HepG2 (cell line): Measurements from ENCODE around the gene PIP5K1C. TPM values are rescaled to one million over a fixed set of nuclear protein-coding genes. Genes with fewer than 3 reads are reported as not detected.

Source experiments
- ATAC-seq: fragments of 200-7000 bp; cut with Tn5 transposase; 3 replicates; pipeline ENCODE4 v1.9.1; 2020; ENCODE audit warnings: mild to moderate bottlenecking, moderate library complexity
- BruUV-seq: library from RNA; stranded (reverse); fragments of 400-500 nt; replicated peaks from 2 replicates; lab custom pipeline; 2021; lab: Mats Ljungman, UMichigan
- CTCF ChIA-PET: fragments of 300-600 bp; formaldehyde crosslinking; extraction: SDS; loops from one replicate; lab custom pipeline; 2021; ENCODE audit warnings: low total read pairs, inconsistent platforms, low intra/inter-chr PET ratio; lab: Yijun Ruan, JAX
- POLR2A ChIA-PET: fragments of 350-600 bp; sonication (Branson Sonifier 250); formaldehyde crosslinking; loops from one replicate; lab custom pipeline; 2020; ENCODE audit warnings: antibody characterized with exemption, inconsistent platforms; lab: Yijun Ruan, JAX
- DNase-seq: peaks from one replicate; pipeline ENCODE4 v3.0.0-alpha.2; 2015; ENCODE audit warnings: low spot score
- FAIRE-seq: peaks from 3 replicates; lab custom pipeline; 2011; peaks lifted over from hg19 to GRCh38; lab: Jason Lieb, UNC
- H2AFZ ChIP-seq: one replicate; pipeline ENCODE4 v1.6.1; 2011; ENCODE audit warnings: low read length, inconsistent platforms
- H3K27ac ChIP-seq: fragments of 300-600 bp; 3 replicates; pipeline ENCODE4 v1.8.0; 2011; ENCODE audit warnings: mixed run types, mild to moderate bottlenecking, mixed read lengths, low read length, inconsistent platforms; ENCODE audit not compliant: insufficient read depth; ENCODE audit errors: extremely low read length
- H3K27me3 ChIP-seq, 2 experiments: fragments of 200-600 bp in 1 of 2; 2 replicates in 1 of 2; 3 replicates in 1 of 2; pipeline versions ENCODE4 v1.6.0 to v1.8.0; 2011; ENCODE audit warnings: low read length in 2 of 2, mild to moderate bottlenecking in 2 of 2, moderate library complexity in 2 of 2, inconsistent platforms in 1 of 2; ENCODE audit not compliant: insufficient read depth in 2 of 2, control insufficient read depth in 1 of 2
- H3K36me3 ChIP-seq, 2 experiments: fragments of 200-600 bp in 1 of 2; replicated peaks in 1 of 2; 2 replicates in 1 of 2; 3 replicates in 1 of 2; pipeline versions ENCODE4 v1.5.1 to v1.8.0; 2011; ENCODE audit warnings: low read length in 2 of 2, inconsistent platforms in 1 of 2; ENCODE audit not compliant: insufficient read depth in 2 of 2, control insufficient read depth in 1 of 2
- H3K4me1 ChIP-seq: 2 replicates; pipeline ENCODE4 v1.5.1; 2012; ENCODE audit warnings: low read length, inconsistent platforms; ENCODE audit not compliant: insufficient read depth
- H3K4me2 ChIP-seq: 2 replicates; pipeline ENCODE4 v1.6.0; 2011; ENCODE audit warnings: low read depth, low read length, inconsistent platforms
- H3K4me3 ChIP-seq, 3 experiments: fragments of 200-600 bp in 1 of 3; sonication (generic), shearing (Covaris generic) in 1 of 3; replicated peaks in 1 of 3; 2 replicates each; pipeline ENCODE4 v1.5.1; 2011 to 2016; ENCODE audit warnings: low read length in 3 of 3, inconsistent platforms in 2 of 3, low read depth in 2 of 3, mild to moderate bottlenecking in 2 of 3, control low read depth in 1 of 3, mixed read lengths in 1 of 3; ENCODE audit not compliant: insufficient read depth in 1 of 3
- H3K79me2 ChIP-seq: one replicate; pipeline ENCODE4 v1.6.1; 2011; ENCODE audit warnings: low read length, inconsistent platforms; ENCODE audit not compliant: insufficient read depth
- H3K9ac ChIP-seq: 2 replicates; pipeline ENCODE4 v1.6.0; 2011; ENCODE audit warnings: mild to moderate bottlenecking, low read depth, low read length, inconsistent platforms; ENCODE audit not compliant: insufficient read depth
- H3K9me3 ChIP-seq: 2 replicates; pipeline ENCODE4 v1.5.1; 2012; ENCODE audit warnings: mild to moderate bottlenecking, low read length
- H4K20me1 ChIP-seq: 2 replicates; pipeline ENCODE4 v1.6.0; 2011; ENCODE audit warnings: inconsistent platforms, mild to moderate bottlenecking, low read length, moderate library complexity; ENCODE audit not compliant: insufficient read depth
- HNF4G ChIP-seq, 2 experiments: sonication (generic) in 1 of 2; formaldehyde crosslinking in 1 of 2; IDR thresholded peaks; 2 replicates each; pipeline versions ENCODE4 v1.4.0 to v1.6.1; 2011 to 2020; ENCODE audit warnings: borderline replicate concordance in 2 of 2, low read depth in 2 of 2, mild to moderate bottlenecking in 2 of 2, low read length in 1 of 2, missing genetic modification reagents in 1 of 2, moderate library complexity in 1 of 2
- KAT2B ChIP-seq: fragments of 150-350 bp; IDR thresholded peaks from 2 replicates; pipeline ENCODE4 v1.6.1; 2014; ENCODE audit warnings: low read depth, low read length, borderline replicate concordance
- KLF16 ChIP-seq, 2 experiments: sonication (generic) in 1 of 2; formaldehyde crosslinking in 1 of 2; IDR thresholded peaks; 2 replicates each; pipeline versions ENCODE4 v1.6.1 to v1.8.0; 2016 to 2023; ENCODE audit warnings: missing genetic modification reagents in 2 of 2, missing compliant biosample characterization in 1 of 2
- MEIS2 ChIP-seq: sonication (generic); formaldehyde crosslinking; IDR thresholded peaks from 2 replicates; pipeline ENCODE4 v1.9.0; 2021; ENCODE audit warnings: mild to moderate bottlenecking, missing genetic modification reagents
- MLXIP ChIP-seq: sonication (generic); formaldehyde crosslinking; IDR thresholded peaks from 2 replicates; pipeline ENCODE4 v1.9.0; 2021; ENCODE audit warnings: missing genetic modification reagents, borderline replicate concordance
- NFAT5 ChIP-seq: sonication (generic); formaldehyde crosslinking; IDR thresholded peaks from 2 replicates; pipeline ENCODE4 v1.4.0; 2020; ENCODE audit warnings: missing genetic modification reagents
- PHF5A ChIP-seq: IDR thresholded peaks from one replicate; pipeline ENCODE4 v1.6.1; 2018; ENCODE audit warnings: low read depth, missing genetic modification reagents; ENCODE audit not compliant: unreplicated experiment
- PRMT3 ChIP-seq: sonication (generic); formaldehyde crosslinking; IDR thresholded peaks from 2 replicates; pipeline ENCODE4 v1.8.1; 2022; ENCODE audit warnings: low read depth, mild to moderate bottlenecking, moderate library complexity, missing genetic modification reagents, borderline replicate concordance
- RBM39 ChIP-seq: fragments of 200-400 bp; formaldehyde crosslinking; IDR thresholded peaks from one replicate; pipeline ENCODE4 v1.6.1; 2018; ENCODE audit warnings: antibody characterized with exemption, mild to moderate bottlenecking, low read depth, low read length; ENCODE audit not compliant: poor library complexity, severe bottlenecking
- ZBTB42 ChIP-seq: sonication (generic); formaldehyde crosslinking; IDR thresholded peaks from 2 replicates; pipeline ENCODE4 v1.5.0; 2020; ENCODE audit warnings: mild to moderate bottlenecking, missing genetic modification reagents
- ZNF207 ChIP-seq: fragments of 450-650 bp; IDR thresholded peaks from 2 replicates; pipeline ENCODE4 v1.6.1; 2016; ENCODE audit warnings: antibody characterized with exemption, borderline replicate concordance
- ZNF235 ChIP-seq: sonication (generic); formaldehyde crosslinking; IDR thresholded peaks from 2 replicates; pipeline ENCODE4 v1.8.1; 2023; ENCODE audit warnings: mild to moderate bottlenecking, missing genetic modification reagents, borderline replicate concordance
- ZNF430 ChIP-seq: sonication (generic); formaldehyde crosslinking; IDR thresholded peaks from 2 replicates; pipeline ENCODE4 v1.9.0; 2021; ENCODE audit warnings: mild to moderate bottlenecking, missing genetic modification reagents
- ZNF589 ChIP-seq: sonication (generic); formaldehyde crosslinking; conservative IDR thresholded peaks from 2 replicates; pipeline ENCODE4 v1.8.0; 2022; ENCODE audit warnings: mild to moderate bottlenecking, moderate library complexity, missing genetic modification reagents
- WGBS: methylation state at CpG from one replicate; pipeline ENCODE4 v1.1.6; 2017; ENCODE audit warnings: low lambda C conversion rate; 5-methylcytosine and 5-hydroxymethylcytosine counted together
- in situ Hi-C: cut with HindIII; loops from 2 replicates; pipeline ENCODE4 v1.10.0; 2017; ENCODE audit warnings: low pct_unique_long_range_greater_than_20kb; ENCODE audit not compliant: extremely low pct_ligation_motif_present
- intact Hi-C: fragments of 100-400 bp; cut with micrococcal nuclease; formaldehyde crosslinking; loops from one replicate; pipeline ENCODE4 v1.10.0; 2022; ENCODE audit not compliant: unreplicated experiment
- polyA plus RNA-seq, 8 experiments: library from polyadenylated mRNA; depleted of rRNA in 3 of 8; stranded (reverse) in 7 of 8; unstranded in 1 of 8; fragments of >200 nt; fragmentation: Illumina TruSeq in 4 of 8; extraction: Trizol in 4 of 8; gene quantifications; 2 replicates each; pipeline versions ENCODE4 v1.2.1 to v1.2.3, GENCODE V29; 2011 to 2016; ENCODE audit warnings: low read depth in 4 of 8, missing spikeins in 1 of 8, mixed read lengths in 1 of 8; ENCODE audit not compliant: insufficient read depth in 1 of 8
- total RNA-seq, 5 experiments: library from RNA; depleted of rRNA; stranded (reverse); fragments of >200 nt; fragmentation: Illumina TruSeq; extraction: Trizol; gene quantifications; 2 replicates each; pipeline ENCODE4 v1.2.3, GENCODE V29; 2016; ENCODE audit warnings: low read depth in 1 of 5
- TF ChIP-seq, protein P1 (sequence below): sonication (generic); formaldehyde crosslinking; IDR thresholded peaks from 2 replicates; pipeline ENCODE4 v1.8.1; 2023; ENCODE audit warnings: mild to moderate bottlenecking, inconsistent platforms, moderate library complexity, missing genetic modification reagents, borderline replicate concordance

Gene PIP5K1C
- total and polyA plus RNA-seq, 2 of the 13 experiments (the other 11 are each of a cell fraction or from before 2014, with no cell fraction given), result 3.6 to 4.3 TPM

GRCh38 chr19:3589949-3590348, 110.3 kb downstream of the PIP5K1C start:
- ChIA-PET POLR2A (no interaction called here), CTCF (no interaction called here)
- no peak overlapping the region for H3K4me3 ChIP-seq
- no peaks in the 10 kb centered on the region for H3K9me3 ChIP-seq
- no peaks in the 10 kb centered on the region for H3K36me3 ChIP-seq
- peaks cover 5 to 33% of the 10 kb centered on the region in 2 experiments; a peak in 4 of 5 replicates for H3K27me3 ChIP-seq
- no peak overlapping the region for H3K4me2 ChIP-seq
- H3K4me1 ChIP-seq, result no peaks in the 10 kb centered on the region
- in situ Hi-C loops (no loop called here), intact Hi-C loops (no loop called here)
- WGBS, result 81% methylated on average over 19 of the region's 22 CpGs
- DNase-seq, result no peak
- H4K20me1 ChIP-seq, result no peaks in the 10 kb centered on the region
- no peak overlapping the region for H3K9ac ChIP-seq
- FAIRE-seq, result no peak
- no peak overlapping the region for H3K27ac ChIP-seq
- H3K79me2 ChIP-seq, result no peaks in the 10 kb centered on the region
- BruUV-seq, result no TSS peak
- H2AFZ ChIP-seq, result no peak overlapping the region
- no peak for ATAC-seq
- TF ChIP-seq ZNF235 (CRISPR knock-in tag), result no peak
- TF ChIP-seq ZBTB42 (CRISPR knock-in tag), result no peak
- TF ChIP-seq ZNF430, result no peak
- no peak for TF ChIP-seq ZNF207
- no peak for TF ChIP-seq KLF16 (CRISPR knock-in tag; IDR thresholded peaks at IDR 0.05)
- TF ChIP-seq MLXIP, result no peak
- TF ChIP-seq KAT2B, result no peak
- no peak for TF ChIP-seq HNF4G (IDR thresholded peaks at IDR 0.05; ENCODE audit: borderline replicate concordance, low read depth, low read length)
- TF ChIP-seq HNF4G (CRISPR knock-in tag; IDR thresholded peaks at IDR 0.05; ENCODE audit: borderline replicate concordance, low read depth), result no peak
- TF ChIP-seq, protein P1, sequence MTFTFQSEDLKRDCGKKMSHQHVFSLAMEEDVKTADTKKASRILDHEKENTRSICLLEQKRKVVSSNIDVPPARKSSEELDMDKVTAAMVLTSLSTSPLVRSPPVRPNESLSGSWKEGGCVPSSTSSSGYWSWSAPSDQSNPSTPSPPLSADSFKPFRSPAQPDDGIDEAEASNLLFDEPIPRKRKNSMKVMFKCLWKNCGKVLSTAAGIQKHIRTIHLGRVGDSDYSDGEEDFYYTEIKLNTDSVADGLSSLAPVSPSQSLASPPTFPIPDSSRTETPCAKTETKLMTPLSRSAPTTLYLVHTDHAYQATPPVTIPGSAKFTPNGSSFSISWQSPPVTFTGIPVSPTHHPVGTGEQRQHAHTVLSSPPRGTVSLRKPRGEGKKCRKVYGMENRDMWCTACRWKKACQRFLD (CRISPR knock-in tag), result no peak
- TF ChIP-seq PRMT3 (CRISPR knock-in tag), result no peak
- TF ChIP-seq RBM39, result no peak
- no peak for TF ChIP-seq NFAT5 (CRISPR knock-in tag)
- no peak for TF ChIP-seq MEIS2 (CRISPR knock-in tag)
- no peak for TF ChIP-seq ZNF589
- TF ChIP-seq PHF5A (CRISPR knock-in tag), result no peak
